Measurements from ENCODE around the gene USP34. TPM values are rescaled to one million over a fixed set of nuclear protein-coding genes. Genes with fewer than 3 reads are reported as not detected.

USP34 gene
- total and polyA plus RNA-seq, 2 of the 8 experiments (the other 6 are each of a cell fraction or from before 2014, with no cell fraction given): 56.7 to 91.7 TPM

GRCh38 chr2:61436092-61436491 is 34.8 kb downstream of the USP34 start:
- ChIA-PET POLR2A (ENCODE audit: partially characterized antibody) (interaction anchor here (0.8 to 1.3 kb wide), 2 partner anchors 19 to 24 kb away, joined by 3 to 4 read pairs; no protein-coding TSS in a partner anchor), CTCF (ENCODE audit: partially characterized antibody) (interaction anchor here (4.8 kb wide), 1 partner anchor 10 kb away, joined by 24 read pairs; no protein-coding TSS in a partner anchor)
- no peak overlapping the region for H3K9ac ChIP-seq (replicated peaks in 1 of 4; ENCODE audit: extremely low read depth in 1 of 4, low read depth in 3 of 4, low read length in 3 of 4)
- no peak overlapping the region for H3K27ac ChIP-seq (ENCODE audit: low read depth, low read length)
- no peaks in the 10 kb centered on the region for H3K27me3 ChIP-seq (replicated peaks in 1 of 4; ENCODE audit: control insufficient read depth in 3 of 4, extremely low read depth in 1 of 4, insufficient read depth in 3 of 4, low read length in 3 of 4)
- no peak overlapping the region for H2AFZ ChIP-seq (ENCODE audit: low read length)
- no peak overlapping the region for H2BK120ac ChIP-seq (replicated peaks; ENCODE audit: low read depth, low read length)
- no peak overlapping the region for H2BK20ac ChIP-seq (ENCODE audit: low read length)
- H3K23me2 ChIP-seq (ENCODE audit: low read depth, low read length): no peaks in the 10 kb centered on the region
- no peak overlapping the region for H3K56ac ChIP-seq (replicated peaks; ENCODE audit: insufficient read length, low read depth, low read length)
- H2BK5ac ChIP-seq (ENCODE audit: low read depth, low read length): no peak overlapping the region
- no peak overlapping the region for H4K5ac ChIP-seq (ENCODE audit: insufficient read length, low read depth, low read length)
- no peak overlapping the region for H3K4me3 ChIP-seq (ENCODE audit: extremely low read depth in 1 of 4, insufficient read depth in 2 of 4, low read depth in 3 of 4, low read length in 4 of 4)
- no peaks in the 10 kb centered on the region for H3K36me3 ChIP-seq (ENCODE audit: control insufficient read depth in 2 of 4, insufficient read depth in 4 of 4, low read length in 3 of 4)
- H2BK15ac ChIP-seq (ENCODE audit: low read length): no peak overlapping the region
- no peaks in the 10 kb centered on the region for H3K9me3 ChIP-seq (ENCODE audit: insufficient read depth in 2 of 2, low read depth in 1 of 2, low read length in 1 of 2)
- H2AK5ac ChIP-seq (ENCODE audit: low read depth, low read length): no peak overlapping the region
- no peak overlapping the region for H3K23ac ChIP-seq (ENCODE audit: insufficient read length)
- FAIRE-seq (no peak), DNase-seq (ENCODE audit: low read depth in 1 of 2, low spot score in 2 of 2) (no peak)
- peaks cover 21 to 33% of the 10 kb centered on the region in 2 experiments for H4K20me1 ChIP-seq (replicated peaks in 1 of 2; ENCODE audit: control insufficient read depth in 1 of 2, insufficient read depth in 2 of 2, low read length in 2 of 2)
- peaks cover 29 to 98% of the 10 kb centered on the region in 2 experiments for H3K79me2 ChIP-seq (ENCODE audit: control insufficient read depth in 1 of 2, insufficient read depth in 2 of 2, low read length in 2 of 2)
- no peak overlapping the region for H4K8ac ChIP-seq (ENCODE audit: extremely low read depth, insufficient read depth, low read length)
- no peak overlapping the region for H4K91ac ChIP-seq (replicated peaks; ENCODE audit: insufficient read length, low read length)
- H3K79me1 ChIP-seq (ENCODE audit: low read depth, low read length): peaks cover 28% of the 10 kb centered on the region
- no peak overlapping the region for H3K14ac ChIP-seq (ENCODE audit: insufficient read length)
- H2BK12ac ChIP-seq (ENCODE audit: low read depth, low read length): no peak overlapping the region
- H3K4me2 ChIP-seq (ENCODE audit: insufficient read depth in 1 of 2, low read depth in 2 of 2, low read length in 2 of 2): no peak overlapping the region
- H3K4ac ChIP-seq (replicated peaks; ENCODE audit: insufficient read length, low read depth, low read length): no peak overlapping the region
- WGBS, 2 experiments (ENCODE audit: extremely low coverage in 1 of 2, insufficient coverage in 1 of 2, insufficient read length in 1 of 2, insufficient replicate concordance in 2 of 2, low coverage in 1 of 2, low lambda C conversion rate in 2 of 2, missing lambda C conversion rate in 1 of 2): 86% methylated on average over 2 of the region's 2 CpGs; no CpG with 5 or more reads in 1 of the 2 experiments
- H3K4me1 ChIP-seq (replicated peaks in 1 of 4; ENCODE audit: control insufficient read depth in 3 of 4, insufficient read depth in 4 of 4, low read length in 3 of 4): peaks cover 0 to 16% (median 5%) of the 10 kb centered on the region in 4 experiments; a peak in 6 of 7 replicates
- H3K18ac ChIP-seq (ENCODE audit: extremely low read depth, low read length): no peak overlapping the region; the same call in 1 of the 2 replicates
- TF ChIP-seq TCF12 (IDR thresholded peaks at IDR 0.05; ENCODE audit: low read depth, low read length): no peak
- TF ChIP-seq RFX5 (IDR thresholded peaks at IDR 0.05; ENCODE audit: borderline replicate concordance, low read depth, low read length): no peak
- TF ChIP-seq SIN3A (conservative IDR thresholded peaks at IDR 0.05 in 1 of 2, IDR thresholded peaks at IDR 0.05 in 1 of 2; ENCODE audit: low read depth in 1 of 2, low read length in 2 of 2): no peak
- TF ChIP-seq ATF2 (IDR thresholded peaks at IDR 0.05; ENCODE audit: low read length): no peak
- no peak for TF ChIP-seq FOSL1 (IDR thresholded peaks at IDR 0.05; ENCODE audit: insufficient read depth, low read depth, low read length)
- no peak for TF ChIP-seq SP1 (IDR thresholded peaks at IDR 0.05; ENCODE audit: low read depth, low read length)
- TF ChIP-seq CHD1 (IDR thresholded peaks at IDR 0.05; ENCODE audit: low read depth, low read length): no peak
- TF ChIP-seq SUZ12 (IDR thresholded peaks at IDR 0.05; ENCODE audit: low read length): no peak
- no peak for TF ChIP-seq E2F6 (IDR thresholded peaks at IDR 0.05)
- TF ChIP-seq EP300 (IDR thresholded peaks at IDR 0.05; ENCODE audit: borderline replicate concordance in 1 of 2, low read depth in 2 of 2, low read length in 2 of 2): no peak
- TF ChIP-seq KDM4A (IDR thresholded peaks at IDR 0.05; ENCODE audit: low read depth, low read length, severe bottlenecking): no peak

Measured in H1 (cell line).